Lung (tissue), 12 donors: ENCODE data around the gene ASB1. TPM values are rescaled to one million over a fixed set of nuclear protein-coding genes. Genes with fewer than 3 reads are reported as not detected.

Source experiments
- ATAC-seq: fragments of 200-7000 bp; cut with Tn5 transposase; one replicate; pipeline ENCODE4 v1.9.1; 2020; ENCODE audit warnings: moderate number of reproducible peaks; ENCODE audit not compliant: insufficient read depth, low FRiP score
- DNase-seq, 3 donors: peaks; one replicate each; pipeline ENCODE4 v3.0.0-alpha.2; 2013 to 2017
- H3K27ac ChIP-seq, 2 donors: one replicate each; pipeline ENCODE4 v1.5.1; 2013; ENCODE audit warnings: mild to moderate bottlenecking in 2 of 2, moderate library complexity in 2 of 2, control low read depth in 1 of 2, inconsistent platforms in 1 of 2, low read depth in 1 of 2, low read length in 1 of 2
- H3K27me3 ChIP-seq, 3 donors: one replicate each; pipeline ENCODE4 v1.5.1; 2013; ENCODE audit warnings: low read length in 2 of 3; ENCODE audit not compliant: control insufficient read depth in 3 of 3, insufficient read depth in 3 of 3
- H3K36me3 ChIP-seq, 4 donors: one replicate each; pipeline ENCODE4 v1.5.1; 2013; ENCODE audit warnings: low read length in 4 of 4, mild to moderate bottlenecking in 1 of 4, moderate library complexity in 1 of 4; ENCODE audit not compliant: control insufficient read depth in 4 of 4, insufficient read depth in 4 of 4
- H3K4me1 ChIP-seq, 5 donors: one replicate each; pipeline ENCODE4 v1.5.1; 2013; ENCODE audit warnings: low read length in 5 of 5, mild to moderate bottlenecking in 2 of 5, moderate library complexity in 1 of 5; ENCODE audit not compliant: control insufficient read depth in 5 of 5, insufficient read depth in 5 of 5
- H3K4me3 ChIP-seq: one replicate; pipeline ENCODE4 v1.5.1; 2013; ENCODE audit warnings: mild to moderate bottlenecking, control low read depth, moderate library complexity
- H3K9ac ChIP-seq, 2 donors: one replicate each; pipeline ENCODE4 v1.5.1; 2013; ENCODE audit warnings: low read length in 2 of 2, control low read depth in 1 of 2; ENCODE audit not compliant: insufficient read depth in 1 of 2
- H3K9me3 ChIP-seq, 4 donors: one replicate each; pipeline ENCODE4 v1.5.1; 2013; ENCODE audit warnings: low read length in 3 of 4, mild to moderate bottlenecking in 1 of 4, moderate library complexity in 1 of 4; ENCODE audit not compliant: control insufficient read depth in 4 of 4, insufficient read depth in 3 of 4
- CTCF ChIP-seq: IDR thresholded peaks from 2 replicates; pipeline ENCODE4 v1.5.1; 2012; ENCODE audit warnings: mild to moderate bottlenecking; ENCODE audit errors: control extremely low read depth, extremely low read depth
- WGBS, 2 donors: extraction: QIAGEN DNeasy Blood & Tissue Kit; methylation state at CpG; one replicate each; pipeline ENCODE4 v1.1.7; 2013; 5-methylcytosine and 5-hydroxymethylcytosine counted together
- polyA plus RNA-seq, 2 donors: library from polyadenylated mRNA; stranded (reverse); fragments of 200-250 nt; gene quantifications; one replicate each; pipeline ENCODE4 v1.2.1, GENCODE V29; 2013
- total RNA-seq, 2 donors: library from RNA; depleted of rRNA in 1 of 2; stranded (reverse); fragments of >200 nt in 1 of 2; gene quantifications; one replicate each; pipeline ENCODE4 v1.2.1, GENCODE V29; 2014 to 2021
- donor health status: control.
- donor health status: control.
- donor health status: Bipolar disorder and iron deficiency.
- donor health status: healthy.
- donor health status: DM: yes; HTN: yes; CAD: no.

ASB1 gene
- total and polyA plus RNA-seq, 4 donors: 17.7 to 34.9 (median 20.6) TPM

DNA sequence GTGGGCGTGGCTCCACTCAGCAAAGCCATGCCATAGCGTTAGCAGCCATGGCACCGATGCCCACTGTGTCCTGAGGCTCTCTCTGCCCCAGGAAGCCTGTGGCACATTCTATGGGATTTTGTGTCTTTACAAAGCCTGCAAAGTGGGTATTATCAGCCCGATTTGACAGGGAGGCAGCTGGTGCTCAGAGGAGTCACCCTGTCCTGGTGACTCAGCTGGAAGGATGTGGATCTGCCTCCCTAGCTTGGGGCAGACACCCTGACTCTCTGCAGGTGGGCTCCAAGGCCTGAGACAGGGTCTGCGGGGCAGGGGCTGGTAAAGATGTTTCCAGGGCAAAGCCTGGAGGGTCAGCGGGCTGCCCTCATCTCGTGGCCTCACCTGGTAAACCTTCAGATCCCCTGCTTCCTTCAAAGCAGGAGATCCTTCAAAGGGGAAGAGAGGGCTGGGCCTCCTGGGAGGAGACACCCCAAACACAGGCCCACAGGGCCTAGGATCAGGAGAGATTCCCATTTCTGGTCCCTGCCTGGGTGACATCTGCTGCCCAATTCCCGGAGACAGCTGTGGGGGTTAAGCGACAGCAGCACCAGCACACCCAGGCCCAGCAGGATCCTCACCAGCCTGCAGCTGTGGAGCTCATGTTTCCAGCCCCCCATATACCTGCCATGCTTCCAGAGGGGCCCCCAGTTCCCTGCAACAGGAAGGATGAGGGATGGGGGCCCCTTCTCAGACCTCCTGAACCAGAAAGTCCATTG, 3.0 kb upstream of the ASB1 start:
- Histone ChIP-seq H3K4me3 (no peak overlapping the region), H3K4me1 (peaks cover 0 to 40% (median 17%) of the 10 kb centered on the region in 5 donors), H3K27me3 (no peaks in the 10 kb centered on the region), H3K27ac (no peak overlapping the region), H3K9ac (no peak overlapping the region), H3K36me3 (peaks cover 0 to 3% (median 0%) of the 10 kb centered on the region in 4 donors), H3K9me3 (no peaks in the 10 kb centered on the region)
- 94 to 95% methylated on average over 9 of the region's 9 CpGs for WGBS, 2 donors
- no peak for DNase-seq
- TF ChIP-seq CTCF: no peak
- ATAC-seq: no peak

- no peak overlapping the region for H3K4me3 ChIP-seq
- no peak overlapping the region for H3K9ac ChIP-seq
- 90 to 92% methylated on average over 3 of the region's 3 CpGs for WGBS, 2 donors
- no peaks in the 10 kb centered on the region for H3K9me3 ChIP-seq
- peaks cover 0 to 3% (median under 1%) of the 10 kb centered on the region in 4 donors for H3K36me3 ChIP-seq
- peaks cover 0 to 40% (median 19%) of the 10 kb centered on the region in 5 donors for H3K4me1 ChIP-seq
- no peaks in the 10 kb centered on the region for H3K27me3 ChIP-seq
- DNase-seq: no peak
- no peak overlapping the region for H3K27ac ChIP-seq
- TF ChIP-seq CTCF: no peak
- ATAC-seq: no peak
Measured at GRCh38 chr2:238424313-238424700, 2.4 kb upstream of the ASB1 start.

GRCh38 chr2:238425505-238425978, 1.2 kb upstream of the ASB1 start:
- Histone ChIP-seq H3K9ac (no peak overlapping the region), H3K9me3 (peaks cover 0 to 5% (median 0%) of the 10 kb centered on the region in 4 donors), H3K36me3 (peaks cover 0 to 10% (median 4%) of the 10 kb centered on the region in 4 donors), H3K27ac (peak overlapping the region in 1 of 2 donors; percentile 92), H3K4me1 (peaks cover 0 to 34% (median 17%) of the 10 kb centered on the region in 5 donors), H3K4me3 (no peak overlapping the region), H3K27me3 (no peaks in the 10 kb centered on the region)
- no peak for TF ChIP-seq CTCF
- ATAC-seq (no peak), DNase-seq (no peak)
- 68 to 82% methylated on average over 16 of the region's 16 CpGs for WGBS, 2 donors
